ENCODE measurements around the gene C2orf92.
A peak's percentile ranks its signal among the peaks of the same experiment; 100 is the strongest.

- TF ChIP-seq CTCF (IDR thresholded peaks at IDR 0.05): peak; percentile 64 to 98 (median 96)
- TF ChIP-seq POLR2A (IDR thresholded peaks at IDR 0.05): no peak
These were observed 28.0 kb downstream of the C2orf92 start for GRCh38 chr2:97697252-97698235.
